ENCODE data around the gene PEX6. TPM values are rescaled to one million over a fixed set of nuclear protein-coding genes. Genes with fewer than 3 reads are reported as not detected.

The PEX6 gene
- total RNA-seq, 1 donor from 2014 or later = 17.0 TPM

DNA sequence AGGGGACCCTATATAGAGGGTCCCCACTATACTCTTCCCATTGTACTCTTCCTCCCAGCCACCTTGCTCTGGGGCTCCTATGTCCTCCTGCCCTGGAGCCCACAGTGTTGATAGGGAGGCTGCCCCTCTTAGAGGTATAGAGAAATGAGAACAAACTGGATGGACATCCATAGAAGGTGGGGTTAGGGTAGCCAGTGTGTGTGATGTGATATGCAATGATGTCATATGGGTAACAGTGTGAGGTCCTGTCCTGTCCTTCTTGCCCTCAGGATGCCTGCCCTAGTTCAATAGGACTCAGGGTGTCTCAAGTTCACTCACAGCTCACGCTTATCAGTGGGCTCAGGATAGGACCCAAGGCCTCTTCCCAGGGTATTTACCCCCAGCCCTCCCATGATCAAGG is 62.7 kb downstream of the PEX6 start:
- H3K4me1 Mint-ChIP-seq (ENCODE audit: low read depth) = peaks cover 1% of the 10 kb centered on the region
- H3K27ac Mint-ChIP-seq (ENCODE audit: unreplicated experiment) = no peak overlapping the region
- H3K9me3 Mint-ChIP-seq (ENCODE audit: low read depth) = no peaks in the 10 kb centered on the region
- no peak overlapping the region for H3K4me3 Mint-ChIP-seq (ENCODE audit: unreplicated experiment)
- TF ChIP-seq, protein P1, sequence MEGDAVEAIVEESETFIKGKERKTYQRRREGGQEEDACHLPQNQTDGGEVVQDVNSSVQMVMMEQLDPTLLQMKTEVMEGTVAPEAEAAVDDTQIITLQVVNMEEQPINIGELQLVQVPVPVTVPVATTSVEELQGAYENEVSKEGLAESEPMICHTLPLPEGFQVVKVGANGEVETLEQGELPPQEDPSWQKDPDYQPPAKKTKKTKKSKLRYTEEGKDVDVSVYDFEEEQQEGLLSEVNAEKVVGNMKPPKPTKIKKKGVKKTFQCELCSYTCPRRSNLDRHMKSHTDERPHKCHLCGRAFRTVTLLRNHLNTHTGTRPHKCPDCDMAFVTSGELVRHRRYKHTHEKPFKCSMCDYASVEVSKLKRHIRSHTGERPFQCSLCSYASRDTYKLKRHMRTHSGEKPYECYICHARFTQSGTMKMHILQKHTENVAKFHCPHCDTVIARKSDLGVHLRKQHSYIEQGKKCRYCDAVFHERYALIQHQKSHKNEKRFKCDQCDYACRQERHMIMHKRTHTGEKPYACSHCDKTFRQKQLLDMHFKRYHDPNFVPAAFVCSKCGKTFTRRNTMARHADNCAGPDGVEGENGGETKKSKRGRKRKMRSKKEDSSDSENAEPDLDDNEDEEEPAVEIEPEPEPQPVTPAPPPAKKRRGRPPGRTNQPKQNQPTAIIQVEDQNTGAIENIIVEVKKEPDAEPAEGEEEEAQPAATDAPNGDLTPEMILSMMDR (IDR thresholded peaks at IDR 0.05) = no peak
- H3K27me3 Mint-ChIP-seq (ENCODE audit: low read depth) = no peaks in the 10 kb centered on the region
- no peaks in the 10 kb centered on the region for H3K36me3 Mint-ChIP-seq (ENCODE audit: low read depth)
- DNase-seq (ENCODE audit: low spot score) = no peak

DNA sequence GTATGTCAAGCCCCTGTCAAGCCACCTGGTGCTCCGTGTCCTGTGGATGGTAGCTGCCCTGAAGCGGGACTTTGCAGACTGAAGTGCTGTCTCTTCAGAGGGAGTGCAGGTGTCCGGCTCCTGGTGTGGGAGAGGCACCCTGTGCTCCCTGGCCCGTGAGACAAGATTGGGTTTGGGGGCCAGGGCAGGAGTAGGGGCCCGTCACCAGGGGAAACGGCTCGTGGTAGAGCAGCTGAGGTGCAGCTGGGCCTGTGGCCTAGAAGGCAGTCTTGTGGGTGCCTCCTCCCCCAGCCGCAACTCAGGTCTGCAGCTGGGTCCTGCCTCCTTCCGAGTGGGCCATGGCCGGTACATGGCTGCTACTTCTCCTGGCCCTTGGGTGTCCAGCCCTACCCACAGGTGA is 63.2 kb downstream of the PEX6 start, which contains the start of gene PTCRA:
PTCRA (plus strand) TSS at position 322 of the 400 bp plus-strand sequence; CDS start at position 339, 17 bp downstream.
- Mint-ChIP-seq H3K27me3 (ENCODE audit: low read depth) (no peaks in the 10 kb centered on the region), H3K4me3 (ENCODE audit: unreplicated experiment) (no peak within 1 kb of the TSS), H3K36me3 (ENCODE audit: low read depth) (no peaks in the 10 kb centered on the region), H3K27ac (ENCODE audit: unreplicated experiment) (no peak within 1 kb of the TSS), H3K9me3 (ENCODE audit: low read depth) (no peaks in the 10 kb centered on the region), H3K4me1 (ENCODE audit: low read depth) (peaks cover 4% of the 10 kb centered on the region)
- TF ChIP-seq, protein P1 (IDR thresholded peaks at IDR 0.05) = no peak
- peak; percentile 64 for DNase-seq (ENCODE audit: low spot score)

GRCh38 chr6:42914546-42914945 is 64.4 kb downstream of the PEX6 start:
- Mint-ChIP-seq H3K4me1 (ENCODE audit: low read depth) (peaks cover 4% of the 10 kb centered on the region), H3K36me3 (ENCODE audit: low read depth) (no peaks in the 10 kb centered on the region), H3K27ac (ENCODE audit: unreplicated experiment) (no peak overlapping the region), H3K9me3 (ENCODE audit: low read depth) (no peaks in the 10 kb centered on the region), H3K4me3 (ENCODE audit: unreplicated experiment) (no peak overlapping the region), H3K27me3 (ENCODE audit: low read depth) (no peaks in the 10 kb centered on the region)
- DNase-seq (ENCODE audit: low spot score) = peak; percentile 18
- TF ChIP-seq, protein P1 (IDR thresholded peaks at IDR 0.05) = no peak

Other genes with a start within 250 kb of the PEX6 start
- 17.5 to 19.3 TPM (median 18.4 TPM) in 3 replicates for gene TBCC, start 233.1 kb downstream of the PEX6 start, total RNA-seq
- 9.2 to 10.8 TPM (median 9.7 TPM) in 3 replicates for gene BICRAL, start 197.1 kb downstream of the PEX6 start, total RNA-seq
- 56.4 to 62.7 TPM (median 58.6 TPM) in 3 replicates for gene RPL7L1, start 99.6 kb downstream of the PEX6 start, total RNA-seq
- gene PTCRA, start 63.1 kb downstream of the PEX6 start, total RNA-seq = not detected in 3 replicates
- 41.0 to 57.9 TPM (median 45.5 TPM) in 3 replicates for gene CNPY3, start 49.7 kb downstream of the PEX6 start, total RNA-seq
- gene GNMT, start 18.4 kb downstream of the PEX6 start, total RNA-seq = 0.53 TPM in 1 of 3 replicates, not detected in the others
- 34.0 to 40.4 TPM (median 39.3 TPM) in 3 replicates for gene PPP2R5D, start 5.4 kb upstream of the PEX6 start, total RNA-seq
- 71.1 to 86.2 TPM (median 71.6 TPM) in 3 replicates for gene MEA1, start 34.8 kb upstream of the PEX6 start, total RNA-seq
- 66.3 to 96.9 TPM (median 90.3 TPM) in 3 replicates for gene KLHDC3, start 35.1 kb upstream of the PEX6 start, total RNA-seq
- gene RRP36, start 42.4 kb upstream of the PEX6 start, total RNA-seq = 58.6 to 75.2 TPM (median 63.2 TPM) in 3 replicates
- gene CUL7, start 74.7 kb upstream of the PEX6 start, total RNA-seq = 53.6 to 64.8 TPM (median 54.3 TPM) in 3 replicates
- gene MRPL2, start 80.3 kb upstream of the PEX6 start, total RNA-seq = 42.6 to 46.6 TPM (median 42.9 TPM) in 3 replicates
- 30.0 to 37.0 TPM (median 32.3 TPM) in 3 replicates for gene KLC4, start 80.5 kb upstream of the PEX6 start, total RNA-seq
- gene PTK7, start 97.1 kb upstream of the PEX6 start, total RNA-seq = 282 to 293 TPM (median 288 TPM) in 3 replicates
- gene SRF, start 192.1 kb upstream of the PEX6 start, total RNA-seq = 42.2 to 43.9 TPM (median 42.7 TPM) in 3 replicates
- 17.5 to 36.6 TPM (median 19.8 TPM) in 3 replicates for gene CUL9, start 203.0 kb upstream of the PEX6 start, total RNA-seq

All from chondrocyte (in vitro differentiated cells).